AG09319 (cell line): ENCODE results near the gene NTMT1.

Experiments
- DNase-seq: peaks from one replicate; pipeline ENCODE4 v3.0.0-alpha.2; 2010; ENCODE audit warnings: low read depth; ENCODE audit errors: extremely low read depth
- TF ChIP-seq, protein P1 (sequence below): IDR thresholded peaks from 2 replicates; pipeline ENCODE4 v1.5.1; 2011; ENCODE audit warnings: low read depth, mild to moderate bottlenecking, inconsistent platforms, low read length, moderate library complexity

Gene NTMT1

DNA sequence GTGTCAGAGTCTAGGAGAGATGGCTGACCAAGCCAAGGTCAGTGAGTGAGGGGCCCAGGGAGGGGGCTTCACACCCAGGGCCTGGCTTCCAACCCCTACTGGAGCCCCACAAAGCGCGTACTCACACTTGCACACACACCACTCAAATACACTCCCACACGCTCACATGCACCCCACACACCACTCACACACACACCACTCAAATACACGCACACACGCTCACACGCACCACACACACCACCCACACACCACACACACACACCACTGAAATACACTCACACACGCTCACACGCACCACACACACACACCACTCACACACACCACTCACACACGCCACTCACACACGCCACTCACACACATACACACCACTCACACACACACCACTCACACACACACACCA lies 21.7 kb downstream of the NTMT1 start:
- TF ChIP-seq, protein P1, sequence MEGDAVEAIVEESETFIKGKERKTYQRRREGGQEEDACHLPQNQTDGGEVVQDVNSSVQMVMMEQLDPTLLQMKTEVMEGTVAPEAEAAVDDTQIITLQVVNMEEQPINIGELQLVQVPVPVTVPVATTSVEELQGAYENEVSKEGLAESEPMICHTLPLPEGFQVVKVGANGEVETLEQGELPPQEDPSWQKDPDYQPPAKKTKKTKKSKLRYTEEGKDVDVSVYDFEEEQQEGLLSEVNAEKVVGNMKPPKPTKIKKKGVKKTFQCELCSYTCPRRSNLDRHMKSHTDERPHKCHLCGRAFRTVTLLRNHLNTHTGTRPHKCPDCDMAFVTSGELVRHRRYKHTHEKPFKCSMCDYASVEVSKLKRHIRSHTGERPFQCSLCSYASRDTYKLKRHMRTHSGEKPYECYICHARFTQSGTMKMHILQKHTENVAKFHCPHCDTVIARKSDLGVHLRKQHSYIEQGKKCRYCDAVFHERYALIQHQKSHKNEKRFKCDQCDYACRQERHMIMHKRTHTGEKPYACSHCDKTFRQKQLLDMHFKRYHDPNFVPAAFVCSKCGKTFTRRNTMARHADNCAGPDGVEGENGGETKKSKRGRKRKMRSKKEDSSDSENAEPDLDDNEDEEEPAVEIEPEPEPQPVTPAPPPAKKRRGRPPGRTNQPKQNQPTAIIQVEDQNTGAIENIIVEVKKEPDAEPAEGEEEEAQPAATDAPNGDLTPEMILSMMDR = no peak
- no peak for DNase-seq

DNA sequence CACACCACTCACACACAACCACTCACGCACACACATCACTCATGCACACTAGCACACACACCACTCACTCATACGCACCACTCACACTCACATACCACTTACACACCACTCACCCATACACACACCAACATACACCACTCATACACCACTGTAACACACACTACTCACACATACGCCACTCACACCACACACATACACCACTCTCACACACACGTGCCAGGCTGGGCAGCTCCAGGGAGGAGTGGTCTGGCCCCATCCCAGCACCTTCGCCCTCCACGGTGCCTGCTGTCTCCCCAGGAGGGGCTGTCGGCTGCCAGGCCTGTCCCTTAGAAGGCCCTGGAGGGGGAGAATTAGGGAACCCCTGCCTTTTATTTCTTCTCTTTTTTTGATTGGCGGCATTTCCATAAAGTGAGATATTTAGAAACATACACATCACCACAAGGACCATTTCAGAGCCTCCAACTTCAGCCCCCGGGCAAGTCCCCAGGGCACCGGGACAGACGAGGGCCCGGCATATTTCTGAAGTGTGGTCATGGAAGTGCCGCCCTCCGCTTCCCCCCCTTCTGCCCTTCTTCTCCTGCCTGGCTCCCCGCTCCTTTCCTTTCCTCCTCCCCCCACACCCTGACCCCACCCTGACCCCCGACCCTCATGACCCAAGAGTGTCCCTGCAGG lies 22.3 kb downstream of the NTMT1 start:
- DNase-seq = no peak
- TF ChIP-seq, protein P1 = no peak

DNA sequence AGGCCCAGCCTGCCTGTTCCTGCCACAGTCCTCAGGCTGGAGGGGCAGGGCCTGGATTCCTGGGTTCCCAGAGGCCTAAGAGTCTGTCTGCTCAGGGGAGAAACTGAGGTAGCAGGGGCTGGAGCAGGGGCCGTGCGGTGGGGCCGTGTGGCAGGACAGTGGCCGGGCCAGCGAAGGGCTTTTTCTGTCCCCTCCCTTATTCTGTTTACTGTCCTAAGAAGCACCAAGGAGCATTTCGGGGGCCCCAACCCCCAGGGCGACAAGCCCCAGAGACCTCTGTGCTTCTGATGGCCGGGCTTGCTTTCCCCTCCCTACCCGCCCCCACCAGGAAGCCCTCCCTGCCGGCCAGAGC lies 22.8 kb downstream of the NTMT1 start:
- TF ChIP-seq, protein P1 = no peak
- no peak for DNase-seq

DNA sequence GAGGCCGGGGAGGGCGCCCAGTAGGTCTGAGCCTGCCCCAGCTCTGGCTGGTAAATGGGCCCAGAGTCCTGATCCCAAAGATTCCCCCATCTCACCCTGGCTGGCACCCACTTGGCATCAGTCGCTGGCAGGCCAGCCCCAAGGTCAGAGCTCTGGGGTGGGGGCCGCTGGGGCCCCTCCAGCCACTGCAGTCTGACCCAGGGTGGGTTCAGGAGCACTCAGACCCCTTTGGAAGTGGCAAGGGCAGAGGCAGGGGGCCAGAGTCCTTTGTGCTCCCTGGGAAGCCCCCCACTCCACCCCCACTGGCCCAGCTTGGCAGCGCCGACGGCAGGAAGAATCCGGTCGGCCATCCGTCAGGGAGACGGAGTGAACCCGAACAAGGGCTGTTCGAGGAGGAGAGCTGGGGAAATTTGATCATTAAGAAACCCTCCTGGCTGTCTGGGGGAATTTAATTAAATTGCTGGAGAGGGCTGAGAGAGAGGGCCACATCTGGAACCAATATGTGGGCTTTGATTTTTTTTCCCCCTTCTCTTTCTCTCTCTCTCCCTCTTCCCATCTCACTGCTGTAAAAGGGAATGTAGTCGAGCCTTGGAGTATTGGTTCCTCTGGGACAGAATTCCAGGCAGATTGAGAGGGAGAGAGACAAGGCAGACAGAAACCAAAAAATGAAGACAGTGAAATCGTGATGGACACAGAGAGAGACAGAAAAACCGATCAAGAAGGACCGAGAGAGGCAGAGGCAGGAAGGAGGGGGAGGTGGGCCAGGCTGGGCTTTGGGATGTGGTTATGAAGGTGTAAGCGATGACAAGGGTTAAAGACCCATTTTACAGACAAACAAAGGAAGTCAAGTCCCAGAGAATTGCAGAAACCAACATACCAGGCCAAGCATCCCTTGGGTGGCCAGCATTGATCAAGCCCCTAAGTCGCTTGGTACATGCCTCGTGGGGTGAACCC lies 24.0 kb downstream of the NTMT1 start:
- TF ChIP-seq, protein P1 = no peak
- no peak for DNase-seq

DNA sequence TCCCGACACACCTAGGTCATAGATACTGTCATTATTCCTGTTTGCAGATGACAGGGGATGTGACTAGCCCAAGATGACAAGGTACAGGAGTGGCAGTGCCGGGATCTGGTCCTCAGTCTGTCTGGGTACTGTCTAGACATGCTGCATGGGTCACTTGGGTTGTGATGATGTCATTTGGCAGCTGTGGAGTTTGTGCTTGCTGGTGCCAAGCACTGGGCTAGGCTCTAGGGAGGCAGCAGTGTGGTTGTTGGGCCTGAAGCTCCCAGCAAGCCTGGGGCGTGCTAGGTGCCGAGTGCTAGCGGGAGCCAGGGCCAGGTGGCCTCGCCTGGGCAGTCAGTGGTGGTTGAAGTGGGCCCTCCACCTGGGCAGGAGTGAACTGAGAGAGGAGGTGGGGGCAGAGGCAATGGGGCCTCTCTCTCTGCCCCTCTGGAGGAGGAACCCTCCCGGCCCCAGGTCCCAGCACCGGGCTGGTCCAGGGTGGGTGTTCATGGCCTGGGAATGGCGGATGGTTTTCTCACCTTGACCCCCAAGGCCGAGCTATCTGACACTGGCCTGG lies 24.8 kb downstream of the NTMT1 start:
- TF ChIP-seq, protein P1 = no peak

DNA sequence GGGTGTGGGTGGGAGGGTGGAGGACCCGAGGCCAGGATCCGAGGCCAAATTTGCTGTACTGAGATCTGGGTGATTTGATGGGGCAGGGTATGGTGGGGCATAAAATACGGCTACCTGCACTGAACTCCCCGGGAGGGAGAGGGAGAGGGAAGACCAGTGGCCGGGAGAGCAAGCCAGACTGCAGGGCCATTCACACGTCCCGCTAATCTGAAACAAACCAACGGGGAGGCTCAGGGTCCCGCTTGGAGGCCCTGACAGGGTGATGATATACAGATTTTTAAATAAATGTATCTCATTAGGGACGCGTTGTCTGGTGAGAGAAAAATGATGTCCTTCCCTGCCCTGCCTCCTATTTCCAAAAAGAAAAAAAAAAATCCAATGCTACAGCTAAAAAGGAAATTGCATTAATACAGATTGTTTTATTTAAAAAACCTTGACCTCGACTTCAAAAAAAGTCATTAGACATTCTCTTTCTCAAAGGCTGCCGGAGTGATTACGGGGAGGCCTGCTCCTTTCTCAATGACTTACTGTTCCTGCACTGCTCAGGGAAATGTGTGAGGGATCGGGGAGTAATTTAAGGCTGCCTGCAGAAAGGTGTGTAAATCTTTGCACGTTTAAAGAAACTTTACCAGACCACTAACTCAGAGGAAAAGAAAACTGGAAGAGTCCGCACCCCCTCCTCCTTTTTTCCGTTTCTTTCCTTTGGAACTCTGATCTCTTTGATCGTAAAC lies 28.0 kb downstream of the NTMT1 start:
- no peak for DNase-seq
- TF ChIP-seq, protein P1 = no peak

More for the DNA sequence above, 24.8 kb downstream of the NTMT1 start:
- no peak for DNase-seq
